ENCODE results near the gene BUD13.

- TF ChIP-seq, protein P1, sequence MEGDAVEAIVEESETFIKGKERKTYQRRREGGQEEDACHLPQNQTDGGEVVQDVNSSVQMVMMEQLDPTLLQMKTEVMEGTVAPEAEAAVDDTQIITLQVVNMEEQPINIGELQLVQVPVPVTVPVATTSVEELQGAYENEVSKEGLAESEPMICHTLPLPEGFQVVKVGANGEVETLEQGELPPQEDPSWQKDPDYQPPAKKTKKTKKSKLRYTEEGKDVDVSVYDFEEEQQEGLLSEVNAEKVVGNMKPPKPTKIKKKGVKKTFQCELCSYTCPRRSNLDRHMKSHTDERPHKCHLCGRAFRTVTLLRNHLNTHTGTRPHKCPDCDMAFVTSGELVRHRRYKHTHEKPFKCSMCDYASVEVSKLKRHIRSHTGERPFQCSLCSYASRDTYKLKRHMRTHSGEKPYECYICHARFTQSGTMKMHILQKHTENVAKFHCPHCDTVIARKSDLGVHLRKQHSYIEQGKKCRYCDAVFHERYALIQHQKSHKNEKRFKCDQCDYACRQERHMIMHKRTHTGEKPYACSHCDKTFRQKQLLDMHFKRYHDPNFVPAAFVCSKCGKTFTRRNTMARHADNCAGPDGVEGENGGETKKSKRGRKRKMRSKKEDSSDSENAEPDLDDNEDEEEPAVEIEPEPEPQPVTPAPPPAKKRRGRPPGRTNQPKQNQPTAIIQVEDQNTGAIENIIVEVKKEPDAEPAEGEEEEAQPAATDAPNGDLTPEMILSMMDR (IDR thresholded peaks at IDR 0.05), result no peak
- TF ChIP-seq POLR2A (IDR thresholded peaks at IDR 0.05), result no peak
Observed at GRCh38 chr11:116812109-116812508, 39.3 kb upstream of the BUD13 start.

Measured in uterus (tissue), 2 donors.